CD4-positive, alpha-beta T cell treated with Interleukin-6 at 100 ng/mL for 8 hours (primary cell): ENCODE results near the gene LIN7A.
"Not testable (repeated sequence)": the region's sequence is repeated elsewhere in the genome, so short reads cannot be mapped to it uniquely, and the experiment has no call there.

Experiments
- DNase-seq: peaks from one replicate; pipeline ENCODE4 v3.0.0-alpha.2; 2020; ENCODE audit warnings: mixed read lengths, low spot score

LIN7A gene

DNA sequence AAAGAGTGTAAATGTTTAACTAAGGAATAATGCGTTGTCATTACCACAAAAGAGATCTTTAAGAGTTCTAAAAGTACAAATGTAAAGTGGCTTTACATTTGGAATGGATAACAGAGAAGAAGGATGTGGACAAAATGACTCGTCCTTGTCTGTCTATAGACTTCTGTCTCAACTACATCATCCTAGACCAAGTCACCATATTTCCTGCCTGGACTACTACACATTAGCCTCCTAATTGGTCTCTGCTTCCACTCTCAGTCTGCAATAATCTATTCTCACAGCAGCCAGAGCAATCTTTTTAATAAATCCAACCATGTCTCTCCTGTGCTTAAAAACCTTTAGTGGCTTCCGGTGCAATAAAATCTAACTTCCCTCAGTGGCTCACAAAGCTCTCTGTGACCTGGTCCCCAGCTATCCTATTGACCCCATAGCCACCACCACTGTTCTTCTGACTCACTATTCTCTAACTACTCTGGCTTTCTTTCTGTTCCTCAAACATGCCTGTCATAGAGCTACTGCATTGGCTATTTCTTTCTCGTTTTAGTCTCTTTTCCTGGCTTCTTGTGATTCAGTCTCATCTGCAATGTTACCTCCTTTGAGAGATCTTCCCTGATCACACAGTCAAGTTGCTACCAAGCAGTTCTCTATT lies 130.0 kb downstream of the LIN7A start:
- no peak for DNase-seq

DNA sequence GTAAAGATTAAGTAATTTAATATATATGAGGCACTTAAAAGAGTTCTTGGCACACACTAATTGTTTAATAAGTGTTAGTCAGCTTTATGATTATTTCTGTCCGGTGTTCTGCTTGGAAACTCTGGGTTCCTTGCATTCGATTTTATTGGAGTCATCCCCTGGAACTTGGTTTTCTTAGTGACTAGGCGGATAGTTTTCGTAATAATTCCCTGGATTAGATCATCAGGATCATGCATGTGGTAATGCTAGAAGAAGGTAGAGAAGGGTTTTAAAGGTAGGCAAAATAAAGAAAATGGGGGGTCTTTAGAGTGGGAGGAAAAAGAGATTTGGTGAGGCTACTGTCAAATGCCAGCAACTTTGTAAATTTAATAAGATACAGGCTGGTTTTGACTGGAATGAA lies 132.6 kb downstream of the LIN7A start:
- no peak for DNase-seq

DNA sequence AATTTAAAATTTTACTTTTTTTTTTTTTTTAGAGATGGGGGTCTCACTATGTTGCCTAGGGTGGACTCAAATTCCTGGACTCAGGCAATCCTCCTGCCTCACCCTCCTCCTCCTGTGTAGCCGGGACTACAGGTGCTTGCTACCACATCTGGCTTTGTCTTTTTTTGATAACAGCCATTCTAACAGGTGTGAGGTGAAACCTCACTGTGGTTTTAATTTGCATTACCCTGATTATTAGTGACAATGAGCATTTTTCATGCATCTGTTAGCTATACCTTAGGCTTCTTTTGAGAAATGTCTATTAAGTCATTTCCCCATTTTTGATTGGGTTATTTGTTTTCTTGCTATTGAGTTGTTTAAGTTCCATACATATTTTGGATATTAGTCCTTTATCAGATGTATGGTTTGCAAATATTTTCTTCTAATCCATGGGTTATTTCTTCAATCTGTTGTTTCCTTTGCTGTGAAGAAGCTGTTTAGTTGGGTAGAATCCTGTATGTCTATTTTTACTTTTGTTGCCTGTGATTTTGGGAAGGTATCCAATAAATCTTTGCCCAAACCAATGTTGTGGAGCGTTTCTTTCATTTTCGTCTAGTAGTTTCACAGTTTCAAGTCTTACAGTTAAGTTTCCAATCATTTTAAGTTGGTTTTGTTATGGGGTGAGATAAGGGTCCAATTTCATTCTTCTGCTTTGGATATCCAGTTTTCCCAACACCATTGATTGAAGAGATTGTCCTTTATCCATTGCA lies 134.9 kb downstream of the LIN7A start:
- no peak for DNase-seq

DNA sequence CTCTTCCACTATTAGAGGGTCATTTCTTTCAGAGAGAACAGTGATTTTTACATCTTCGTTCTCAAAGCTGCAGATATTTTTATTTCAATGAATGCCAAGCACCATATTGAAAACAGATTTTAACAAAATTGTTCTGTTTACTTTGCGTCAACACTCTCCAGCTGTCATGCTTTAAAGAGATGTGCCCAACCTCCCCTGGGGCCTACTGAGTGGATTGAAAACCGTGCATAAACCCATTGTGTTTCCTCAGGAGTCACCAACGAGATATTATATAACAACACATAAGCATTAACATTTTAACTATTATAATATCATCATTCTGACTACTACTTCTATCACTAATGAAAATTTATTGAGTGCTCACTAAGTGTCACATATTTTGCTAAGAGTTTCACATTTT lies 139.5 kb downstream of the LIN7A start:
- DNase-seq = no peak

DNA sequence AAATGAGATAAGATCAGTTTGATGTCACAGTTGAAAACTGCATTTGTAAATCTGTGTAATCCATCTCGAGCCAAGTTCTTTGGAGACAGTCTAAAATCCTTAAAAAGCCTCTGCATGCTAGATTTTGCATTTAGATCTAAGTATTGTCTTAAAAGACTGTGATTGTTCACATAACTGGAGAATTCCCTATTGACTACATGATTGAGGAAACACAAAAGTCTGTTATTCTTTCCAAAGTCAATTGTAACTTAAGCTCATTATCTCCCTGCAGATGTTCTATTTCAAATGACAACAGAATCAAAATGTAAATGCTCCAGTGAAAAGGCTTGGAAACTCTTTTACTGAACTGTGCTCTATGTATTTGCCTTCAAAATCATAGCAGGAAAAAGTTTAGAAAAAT lies 143.2 kb downstream of the LIN7A start:
- no peak for DNase-seq

DNA sequence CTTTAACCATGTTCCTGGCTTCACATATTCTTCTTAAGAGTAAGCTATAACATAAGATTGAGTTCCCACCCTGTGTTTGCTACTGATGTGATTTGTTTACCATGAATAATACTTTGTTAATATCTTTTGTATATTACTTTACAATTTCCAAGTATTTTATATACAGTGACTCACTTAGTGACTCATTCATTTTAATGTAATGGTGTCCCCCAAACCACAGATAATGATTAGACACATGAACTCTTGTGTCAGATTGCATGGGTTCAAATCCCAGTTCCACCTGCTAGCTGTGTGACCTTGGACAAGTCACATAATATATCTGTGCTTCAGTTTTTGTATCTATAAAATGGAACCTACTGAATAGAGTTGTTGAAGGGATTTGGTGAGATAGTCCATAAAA lies 144.9 kb downstream of the LIN7A start:
- DNase-seq = no peak

DNA sequence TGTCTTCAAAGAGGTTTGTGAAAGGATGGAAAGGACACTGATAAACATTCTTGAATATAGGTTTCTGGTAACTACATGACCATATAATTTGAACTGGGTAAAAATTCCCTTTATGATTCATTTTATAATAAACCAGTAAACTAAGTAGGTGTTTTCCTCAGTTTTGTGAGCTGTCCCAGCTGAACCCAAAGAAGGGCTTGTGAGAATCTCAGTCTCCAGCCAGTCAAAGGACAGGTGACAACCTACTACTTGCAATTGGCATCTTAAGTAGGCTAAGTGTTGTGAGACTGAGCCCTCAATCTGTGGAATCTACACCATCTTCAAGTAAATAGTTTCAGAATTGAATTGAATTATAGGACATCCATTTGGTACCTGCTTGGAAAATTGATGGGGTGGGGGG lies 145.9 kb downstream of the LIN7A start:
- DNase-seq = no peak

DNA sequence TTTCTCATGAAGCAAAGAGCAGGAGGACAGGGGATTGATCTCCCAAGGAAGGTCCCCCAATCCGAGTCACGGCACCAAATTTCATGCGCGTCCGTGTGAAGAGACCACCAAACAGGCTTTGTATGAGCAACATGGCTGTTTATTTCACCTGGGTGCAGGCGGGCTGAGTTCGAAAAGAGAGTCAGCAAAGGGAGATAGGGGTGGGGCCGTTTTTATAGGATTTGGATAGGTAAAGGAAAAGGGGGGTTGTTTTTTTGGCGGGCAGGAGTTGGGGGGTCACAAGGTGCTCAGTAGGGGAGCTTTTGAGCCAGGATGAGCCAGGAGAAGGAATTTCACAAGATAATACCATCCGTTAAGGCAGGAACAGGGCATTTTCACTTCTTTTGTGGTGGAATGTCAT lies 149.3 kb downstream of the LIN7A start:
- DNase-seq = not testable (repeated sequence)

DNA sequence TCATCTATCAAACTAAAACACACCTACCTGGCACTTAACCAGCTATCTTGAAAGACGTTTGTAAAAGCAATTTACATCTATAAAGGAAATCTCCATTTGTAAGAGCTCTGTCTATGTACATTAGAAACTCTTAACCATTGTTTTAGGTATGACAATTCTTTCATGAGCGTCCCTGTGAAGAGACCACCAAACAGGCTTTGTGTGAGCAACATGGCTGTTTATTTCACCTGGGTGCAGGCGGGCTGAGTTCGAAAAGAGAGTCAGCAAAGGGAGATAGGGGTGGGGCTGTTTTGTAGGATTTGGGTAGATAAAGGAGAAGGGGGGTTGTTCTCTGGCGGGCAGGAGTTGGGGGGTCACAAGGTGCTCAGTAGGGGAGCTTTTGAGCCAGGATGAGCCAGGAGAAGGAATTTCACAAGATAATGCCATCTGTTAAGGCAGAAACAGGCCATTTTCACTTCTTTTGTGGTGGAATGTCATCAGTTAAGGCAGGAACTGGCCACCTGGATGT lies 154.7 kb downstream of the LIN7A start:
- DNase-seq = not testable (repeated sequence)

DNA sequence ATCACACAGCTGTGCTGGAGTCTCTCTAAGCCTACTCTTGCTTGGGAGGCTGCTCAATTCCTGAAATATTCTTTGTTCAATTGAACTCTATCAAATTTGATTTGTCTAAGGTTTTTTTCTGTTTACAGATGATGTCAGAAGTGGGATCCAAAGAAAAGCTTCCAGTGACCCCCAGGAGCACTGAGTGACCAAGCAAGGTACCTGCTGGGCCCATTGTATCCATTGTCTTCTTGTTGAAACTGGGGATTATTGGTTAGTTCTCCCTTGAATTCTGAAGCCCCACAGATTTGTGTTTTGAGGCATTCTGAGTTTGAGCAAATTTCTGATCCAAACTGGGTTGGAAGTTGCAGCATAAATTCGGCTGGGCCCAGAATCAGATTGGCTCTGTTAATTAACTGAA lies 156.4 kb downstream of the LIN7A start:
- no peak for DNase-seq

DNA sequence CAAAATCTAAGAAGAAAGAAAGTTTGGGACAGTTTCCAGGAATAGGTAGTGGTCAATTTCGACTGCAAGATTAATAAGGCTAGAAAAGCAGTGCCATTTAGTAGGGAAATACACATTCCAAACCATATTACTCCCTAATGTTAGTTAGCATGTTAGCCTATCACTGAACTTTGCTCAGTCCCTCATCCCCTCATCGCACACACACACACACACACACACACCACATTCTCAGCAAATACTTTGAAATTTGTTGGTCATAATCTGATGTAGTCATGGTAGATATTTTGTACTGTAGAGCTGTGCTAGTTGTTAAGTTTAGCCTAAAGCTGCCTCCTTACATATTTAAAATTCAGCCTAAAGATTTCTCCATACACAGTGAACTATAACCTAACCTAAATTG lies 157.0 kb downstream of the LIN7A start:
- no peak for DNase-seq

DNA sequence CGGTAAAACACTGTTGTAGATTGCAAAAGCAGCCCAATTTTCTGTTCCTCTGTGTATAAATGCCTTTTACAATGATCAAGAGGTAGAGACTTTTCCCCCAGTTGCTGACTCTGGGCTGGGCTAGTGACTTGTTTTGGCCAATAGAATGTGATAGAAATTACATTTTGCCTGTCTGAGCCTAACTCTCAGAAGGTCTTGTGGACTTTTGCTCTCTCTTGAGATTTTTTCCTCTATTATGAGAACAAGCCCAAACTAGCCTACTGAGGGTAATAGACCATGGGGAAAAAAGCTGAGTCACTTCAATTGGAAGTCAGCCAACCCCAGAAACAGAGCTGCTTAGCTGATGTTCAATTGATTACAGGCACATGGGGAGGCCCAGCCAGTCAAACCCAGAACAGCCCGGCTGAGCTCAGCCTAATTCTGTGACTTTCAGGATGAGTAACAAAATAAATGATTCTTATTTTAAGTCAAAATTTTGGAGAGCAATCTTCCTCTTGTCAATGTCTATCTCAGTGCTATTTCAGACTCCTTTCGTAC lies 159.7 kb downstream of the LIN7A start:
- no peak for DNase-seq

DNA sequence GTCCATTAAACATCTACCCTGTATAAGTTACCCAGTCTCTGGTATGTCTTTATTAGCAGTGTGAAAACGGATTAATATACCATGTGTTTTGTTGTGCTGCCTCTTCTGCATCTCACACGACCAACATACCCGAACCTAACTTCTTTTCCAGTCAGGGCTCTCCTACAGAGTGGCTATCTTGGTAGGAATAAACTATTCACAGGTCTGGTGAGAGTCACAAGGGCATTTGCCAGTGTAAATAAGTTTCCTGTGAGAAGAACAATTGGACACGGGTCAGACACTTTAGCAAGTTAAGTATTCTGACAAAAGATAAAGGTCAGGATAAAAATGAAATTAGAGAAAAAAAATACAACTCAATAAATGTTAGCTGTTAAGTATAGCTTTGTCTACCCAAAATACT lies 160.1 kb downstream of the LIN7A start:
- DNase-seq = no peak

DNA sequence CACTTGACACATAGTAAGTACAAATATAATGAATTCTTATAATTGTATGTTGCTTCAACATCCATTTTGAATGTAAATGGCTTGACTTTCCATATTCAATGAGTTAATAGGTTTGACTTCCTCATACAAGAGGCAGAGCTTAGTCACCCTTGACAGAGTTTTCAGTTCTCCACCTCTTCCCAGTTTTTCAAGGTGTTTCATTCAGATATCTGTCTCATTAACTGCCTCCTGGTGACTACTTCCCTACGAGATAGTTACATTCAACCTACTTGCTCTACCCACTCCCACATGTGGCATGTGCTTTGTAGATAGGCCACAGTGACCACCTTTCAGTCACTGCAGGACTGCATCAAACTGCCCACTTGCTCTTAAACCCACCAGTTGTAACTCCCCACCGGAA lies 161.0 kb downstream of the LIN7A start:
- DNase-seq = no peak

DNA sequence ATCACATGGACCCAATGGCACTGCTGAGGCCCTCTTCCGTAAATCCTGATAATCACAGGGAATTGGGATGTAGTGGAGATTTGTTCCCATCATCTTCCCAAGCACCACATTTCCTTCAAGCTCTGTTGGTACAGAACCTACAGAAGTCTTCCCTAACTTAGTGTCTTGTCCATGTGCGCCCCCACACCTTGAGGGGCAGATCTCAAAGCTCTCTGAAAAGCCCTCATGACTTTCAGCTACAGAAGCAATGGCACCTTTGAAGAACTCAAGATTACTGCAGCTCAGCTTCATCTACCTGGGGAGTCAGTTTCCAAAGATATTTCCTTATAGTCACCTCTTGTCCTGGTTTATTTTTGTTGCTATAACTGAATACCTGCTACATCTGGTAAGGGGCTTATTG lies 166.8 kb downstream of the LIN7A start:
- DNase-seq = no peak

DNA sequence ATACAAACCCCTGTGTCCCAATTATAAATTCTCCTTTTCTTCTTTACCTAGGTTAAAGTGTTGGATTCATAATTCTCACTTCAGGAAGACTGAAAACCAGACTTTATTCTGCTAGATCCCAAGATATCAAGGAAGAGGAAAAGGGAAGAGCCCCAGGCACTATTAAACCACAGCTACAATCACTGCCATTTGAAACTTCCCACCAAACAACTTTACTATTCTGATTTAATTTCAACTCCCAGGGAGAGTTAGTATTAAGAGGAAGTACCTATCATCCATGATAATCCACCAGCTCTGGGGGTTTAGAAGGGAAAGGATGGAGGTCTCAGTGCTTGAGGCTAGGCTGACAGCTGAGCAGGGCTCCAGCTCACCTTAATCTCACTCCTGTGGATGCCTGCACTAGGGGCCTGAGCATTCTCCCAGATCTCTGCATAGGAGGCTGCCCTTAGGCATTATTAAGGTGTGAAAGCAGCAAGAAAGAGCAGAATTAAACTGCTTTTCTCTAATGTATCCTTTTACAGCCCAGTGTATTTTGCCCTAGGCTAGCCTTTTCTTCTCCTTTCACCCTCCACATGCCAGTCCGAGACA lies 168.1 kb downstream of the LIN7A start:
- DNase-seq = no peak

DNA sequence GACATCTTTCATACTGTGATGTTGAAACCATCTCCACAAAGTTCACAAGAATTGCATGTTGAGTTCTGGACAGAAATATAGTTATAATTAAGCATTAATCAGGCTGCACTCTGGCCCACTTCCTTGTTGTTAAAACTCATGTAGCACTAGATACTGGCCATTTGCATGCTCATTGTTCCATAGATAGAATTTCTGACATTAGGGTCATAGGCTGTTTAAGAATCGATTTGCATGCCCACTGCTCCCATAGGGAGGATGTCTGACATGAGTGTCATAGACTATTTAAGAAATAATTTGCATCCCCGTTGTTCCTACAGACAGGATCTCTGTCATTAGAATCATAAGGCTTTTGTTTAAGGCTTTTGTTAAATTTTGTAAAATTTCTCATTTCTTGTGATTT lies 170.8 kb downstream of the LIN7A start:
- no peak for DNase-seq

DNA sequence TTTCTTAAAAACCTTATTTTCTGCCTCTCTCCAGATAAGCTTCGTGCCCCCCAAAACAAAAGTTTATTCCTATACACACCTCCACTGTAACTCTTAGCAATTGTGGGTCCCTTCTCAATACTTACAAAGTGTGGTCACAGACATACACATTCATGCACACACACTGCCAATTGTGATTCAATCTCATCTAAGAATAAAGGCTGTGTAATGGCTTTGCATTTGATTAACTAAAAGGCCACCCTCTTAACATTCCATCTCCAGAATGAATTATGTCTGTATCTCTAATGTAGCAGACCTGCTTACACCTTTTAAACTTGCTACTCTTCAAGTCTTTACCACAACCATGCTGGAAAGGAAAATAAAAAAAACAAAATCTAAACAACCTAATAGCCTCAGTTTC lies 171.5 kb downstream of the LIN7A start:
- DNase-seq = no peak

DNA sequence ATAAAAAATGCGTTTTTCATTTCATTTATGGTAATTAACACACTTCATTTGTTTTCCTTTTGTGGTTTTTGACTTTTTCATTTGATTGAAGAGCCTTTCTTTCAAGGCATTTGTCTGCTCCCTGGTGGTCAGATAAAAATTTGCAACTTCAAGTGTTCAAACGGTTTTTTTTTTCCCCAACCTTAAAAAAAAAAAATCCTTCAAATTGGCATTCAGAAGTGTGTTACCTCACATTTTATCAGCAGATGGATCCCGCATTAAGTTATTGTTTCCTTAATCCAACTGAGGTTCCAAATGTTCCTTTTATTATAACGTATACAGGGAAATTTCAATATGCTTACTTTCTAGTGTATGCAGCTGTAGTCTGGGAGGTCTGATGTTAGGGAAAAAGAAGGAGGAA lies 173.9 kb downstream of the LIN7A start:
- DNase-seq = no peak

DNA sequence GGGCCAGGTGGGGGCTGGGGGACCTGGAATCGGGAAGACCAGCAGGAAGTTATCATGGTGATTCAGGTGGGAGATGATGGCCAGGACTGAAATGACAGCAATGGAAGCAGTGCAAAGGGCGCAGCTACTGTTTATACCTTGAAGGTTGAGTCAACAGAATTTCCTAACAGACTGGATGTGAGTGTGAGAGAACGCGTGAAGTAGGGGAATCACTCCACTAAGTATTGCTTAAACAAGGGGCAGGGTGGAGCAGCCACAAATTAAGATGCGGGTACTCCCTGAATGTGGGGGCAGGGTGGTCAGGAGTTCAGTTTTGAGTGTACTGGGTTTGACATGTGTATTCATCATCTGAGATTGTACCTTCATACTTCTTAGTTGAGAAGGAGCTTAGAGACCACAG lies 175.9 kb downstream of the LIN7A start:
- DNase-seq = no peak

DNA sequence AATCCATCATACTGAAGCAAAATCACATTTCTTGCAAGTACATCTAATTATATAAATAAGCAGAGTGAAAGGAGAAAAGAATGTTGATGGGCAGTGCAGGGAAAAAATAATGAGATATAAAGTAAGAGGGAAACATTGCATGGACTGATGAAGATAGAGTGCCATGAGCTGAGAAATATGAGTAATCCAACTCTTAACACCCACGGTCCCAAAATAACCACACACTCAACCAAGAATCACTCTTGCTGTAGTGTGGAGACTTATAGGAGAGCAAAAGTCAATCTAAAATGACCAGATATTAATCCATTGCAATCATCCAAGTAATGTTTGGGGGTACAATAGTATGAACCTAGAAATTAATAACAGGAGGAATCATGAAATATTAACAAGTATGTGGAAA lies 180.9 kb downstream of the LIN7A start:
- DNase-seq = no peak

DNA sequence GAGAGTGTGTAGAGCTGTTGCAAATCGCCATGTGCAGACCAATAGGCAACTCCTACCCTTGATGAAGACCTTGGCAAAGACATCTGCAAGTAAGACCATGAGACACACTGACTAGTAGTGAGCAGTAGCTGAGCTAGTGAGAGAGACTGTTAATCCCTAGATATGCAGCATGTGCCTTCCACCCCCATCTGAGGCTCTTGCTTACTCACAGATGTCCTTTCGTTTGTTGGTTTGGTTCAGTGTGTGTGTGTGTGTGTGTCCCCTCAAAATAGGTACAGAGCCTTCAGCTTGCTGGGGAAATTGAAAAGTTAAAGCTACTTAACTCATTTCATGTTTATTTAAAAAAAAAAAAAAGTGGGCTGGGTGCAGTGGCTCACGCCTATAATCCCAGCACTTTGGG lies 183.5 kb downstream of the LIN7A start:
- no peak for DNase-seq

DNA sequence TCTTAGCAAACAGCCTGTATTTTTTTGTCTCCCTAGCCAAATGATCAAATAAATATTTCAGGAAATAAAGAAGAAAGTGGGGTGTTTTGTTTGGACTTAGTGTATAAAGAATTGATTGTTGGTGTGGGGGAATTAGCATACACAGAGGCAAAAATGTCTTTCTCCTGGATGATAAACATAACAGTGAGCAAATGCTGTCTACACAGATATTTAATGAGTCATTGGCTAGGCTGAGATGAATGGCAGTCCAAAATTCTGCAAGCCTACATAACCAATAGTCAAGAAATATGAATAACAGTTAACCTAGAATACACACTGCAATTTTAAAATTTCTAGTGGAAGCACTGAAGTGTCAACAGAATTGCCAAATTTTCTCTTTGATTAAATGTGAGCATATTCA lies 185.3 kb downstream of the LIN7A start:
- DNase-seq = no peak
